ENCODE measurements around the gene CCL4. TPM values are rescaled to one million over a fixed set of nuclear protein-coding genes. Genes with fewer than 3 reads are reported as not detected.

CCL4 gene
- total RNA-seq, 2 experiments from 2014 or later = 0.09 TPM; not detected in 1

DNA sequence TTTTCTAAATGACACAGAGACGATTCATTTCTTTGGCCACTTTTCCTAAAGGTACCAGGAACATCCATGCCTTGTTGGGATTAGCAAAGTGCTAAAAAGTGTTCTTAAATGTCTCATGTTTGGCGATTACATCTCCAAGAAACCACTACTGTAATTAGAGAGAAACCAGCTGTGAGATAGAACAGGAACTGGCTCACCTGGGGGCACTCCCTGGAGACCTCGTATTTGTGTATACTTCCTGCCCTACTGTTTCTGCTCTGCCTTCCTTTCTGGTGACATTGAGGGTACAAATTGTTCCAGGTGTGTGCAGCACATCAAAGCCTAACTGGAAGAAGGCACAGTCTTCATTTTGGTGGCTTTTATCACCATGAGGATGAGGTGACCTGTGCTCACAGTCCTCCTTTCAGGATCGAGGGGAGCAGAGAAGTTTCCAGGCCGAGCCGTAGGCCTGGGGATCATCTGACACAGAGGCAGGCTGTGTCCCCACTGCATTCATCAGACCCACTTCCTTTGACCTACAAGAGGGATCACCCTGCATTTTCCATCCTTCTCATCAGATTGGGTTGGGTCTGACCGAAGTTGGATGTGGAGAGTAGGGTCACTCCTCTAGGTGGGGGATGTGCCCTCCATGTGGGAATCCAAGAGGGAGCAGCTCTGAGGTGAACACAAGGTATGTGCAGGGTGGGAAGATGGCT lies 23.7 kb downstream of the CCL4 start:
- Histone ChIP-seq H3K36me3 (ENCODE audit: insufficient read depth, low read length) (no peaks in the 10 kb centered on the region), H3K4me3 (ENCODE audit: low read depth, low read length, poor library complexity, severe bottlenecking) (no peak overlapping the region), H3K4me1 (ENCODE audit: insufficient read depth, low read length, poor library complexity, severe bottlenecking) (peaks cover 20% of the 10 kb centered on the region), H3K27ac (ENCODE audit: low read depth, low read length, poor library complexity, severe bottlenecking) (no peak overlapping the region), H3K79me2 (ENCODE audit: insufficient read depth, low read depth, low read length) (no peaks in the 10 kb centered on the region), H3K9me3 (ENCODE audit: low read length) (peaks cover 35% of the 10 kb centered on the region), H3K4me2 (ENCODE audit: low read length) (peak overlapping the region; percentile 48), H2AFZ (ENCODE audit: low read length) (no peak overlapping the region), H3K9me2 (ENCODE audit: insufficient read depth, low read length) (no peaks in the 10 kb centered on the region), H4K20me1 (ENCODE audit: insufficient read depth, low read length) (no peaks in the 10 kb centered on the region)
- ChIA-PET POLR2A (interaction anchor here (0.6 to 1.0 kb wide), 4 partner anchors 15 to 1757 kb away, joined by 3 to 4 read pairs (median 3); no protein-coding TSS in a partner anchor), CTCF (ENCODE audit: unreplicated experiment) (no interaction called here)
- TF ChIP-seq, protein P1, sequence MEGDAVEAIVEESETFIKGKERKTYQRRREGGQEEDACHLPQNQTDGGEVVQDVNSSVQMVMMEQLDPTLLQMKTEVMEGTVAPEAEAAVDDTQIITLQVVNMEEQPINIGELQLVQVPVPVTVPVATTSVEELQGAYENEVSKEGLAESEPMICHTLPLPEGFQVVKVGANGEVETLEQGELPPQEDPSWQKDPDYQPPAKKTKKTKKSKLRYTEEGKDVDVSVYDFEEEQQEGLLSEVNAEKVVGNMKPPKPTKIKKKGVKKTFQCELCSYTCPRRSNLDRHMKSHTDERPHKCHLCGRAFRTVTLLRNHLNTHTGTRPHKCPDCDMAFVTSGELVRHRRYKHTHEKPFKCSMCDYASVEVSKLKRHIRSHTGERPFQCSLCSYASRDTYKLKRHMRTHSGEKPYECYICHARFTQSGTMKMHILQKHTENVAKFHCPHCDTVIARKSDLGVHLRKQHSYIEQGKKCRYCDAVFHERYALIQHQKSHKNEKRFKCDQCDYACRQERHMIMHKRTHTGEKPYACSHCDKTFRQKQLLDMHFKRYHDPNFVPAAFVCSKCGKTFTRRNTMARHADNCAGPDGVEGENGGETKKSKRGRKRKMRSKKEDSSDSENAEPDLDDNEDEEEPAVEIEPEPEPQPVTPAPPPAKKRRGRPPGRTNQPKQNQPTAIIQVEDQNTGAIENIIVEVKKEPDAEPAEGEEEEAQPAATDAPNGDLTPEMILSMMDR (conservative IDR thresholded peaks at IDR 0.05; ENCODE audit: low read length) = no peak
- TF ChIP-seq EZH2phosphoT487 (IDR thresholded peaks at IDR 0.05; ENCODE audit: borderline replicate concordance, low read depth, low read length) = no peak
- BruUV-seq (replicated peaks) = no TSS peak
- peak; percentile 92 for DNase-seq (ENCODE audit: low spot score)
- intact Hi-C loops (cut with micrococcal nuclease; ENCODE audit: unreplicated experiment) = loop anchor here (1.0 kb wide), 1 partner anchor 37 kb away; the partner anchor contains the start of gene CCL3

DNA sequence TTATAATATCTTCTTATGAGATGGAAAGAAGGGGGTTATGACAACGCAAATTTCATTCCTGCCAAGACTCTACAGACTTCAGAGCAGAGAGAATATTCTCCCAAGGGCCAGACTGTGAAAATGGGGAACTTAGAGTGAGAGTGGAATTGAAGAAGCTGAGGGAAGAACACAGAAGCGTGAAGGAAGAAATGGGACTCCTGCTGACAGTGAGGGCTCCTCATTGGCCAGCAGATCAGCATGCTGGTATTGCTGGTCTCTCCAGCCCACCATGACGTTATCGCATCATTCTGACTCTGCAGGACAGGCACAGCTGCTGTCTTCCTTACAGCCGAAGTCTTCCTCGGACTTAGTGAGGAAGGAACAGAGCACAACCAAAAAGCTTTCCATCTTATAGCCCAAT lies 24.3 kb downstream of the CCL4 start:
- intact Hi-C loops (cut with micrococcal nuclease; ENCODE audit: unreplicated experiment) = loop anchor here (1.0 kb wide), 1 partner anchor 38 kb away; the partner anchor contains the start of gene CCL3
- BruUV-seq (replicated peaks) = no TSS peak
- H3K4me2 ChIP-seq (ENCODE audit: low read length) = peak overlapping the region; percentile 48
- no peak overlapping the region for H3K27ac ChIP-seq (ENCODE audit: low read depth, low read length, poor library complexity, severe bottlenecking)
- TF ChIP-seq EZH2phosphoT487 (IDR thresholded peaks at IDR 0.05; ENCODE audit: borderline replicate concordance, low read depth, low read length) = no peak
- TF ChIP-seq, protein P1 (conservative IDR thresholded peaks at IDR 0.05; ENCODE audit: low read length) = no peak
- DNase-seq (ENCODE audit: low spot score) = no peak
- H2AFZ ChIP-seq (ENCODE audit: low read length) = no peak overlapping the region
- peaks cover 35% of the 10 kb centered on the region for H3K9me3 ChIP-seq (ENCODE audit: low read length)
- ChIA-PET CTCF (ENCODE audit: unreplicated experiment) (no interaction called here), POLR2A (interaction anchor here (0.6 to 1.3 kb wide), 3 partner anchors 16 to 1118 kb away, joined by 3 to 4 read pairs (median 3); no protein-coding TSS in a partner anchor)
- no peaks in the 10 kb centered on the region for H3K9me2 ChIP-seq (ENCODE audit: insufficient read depth, low read length)
- H3K4me3 ChIP-seq (ENCODE audit: low read depth, low read length, poor library complexity, severe bottlenecking) = no peak overlapping the region
- H3K4me1 ChIP-seq (ENCODE audit: insufficient read depth, low read length, poor library complexity, severe bottlenecking) = peaks cover 20% of the 10 kb centered on the region
- no peaks in the 10 kb centered on the region for H3K36me3 ChIP-seq (ENCODE audit: insufficient read depth, low read length)
- no peaks in the 10 kb centered on the region for H4K20me1 ChIP-seq (ENCODE audit: insufficient read depth, low read length)
- H3K79me2 ChIP-seq (ENCODE audit: insufficient read depth, low read depth, low read length) = no peaks in the 10 kb centered on the region

DNA sequence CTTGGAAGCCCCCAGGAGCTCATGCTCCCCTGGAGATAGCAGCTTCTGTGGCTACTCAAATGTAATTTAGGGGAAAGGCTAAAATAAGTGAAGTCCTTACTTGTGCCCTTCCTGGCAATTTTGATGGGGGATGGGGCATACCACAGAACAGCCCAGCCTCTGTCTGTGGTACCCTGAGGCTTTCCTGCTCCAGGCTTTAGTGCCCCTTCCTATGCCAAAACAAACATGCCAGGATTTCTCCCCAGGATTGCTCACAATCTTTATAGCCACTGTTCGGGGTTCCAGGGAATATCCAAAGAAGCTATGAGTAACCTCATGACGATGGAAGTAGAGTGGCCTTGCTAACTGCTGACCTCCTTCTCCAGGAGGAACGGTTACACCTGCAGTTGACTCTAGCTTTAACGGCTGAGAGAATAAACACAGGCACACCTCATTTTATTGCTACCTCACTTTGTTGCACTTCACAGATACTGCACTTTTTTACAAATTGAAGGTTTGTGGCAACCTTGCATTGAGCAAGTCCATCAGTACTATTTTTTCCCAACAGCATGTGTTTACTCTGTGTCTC lies 24.9 kb downstream of the CCL4 start:
- no peak overlapping the region for H3K4me3 ChIP-seq (ENCODE audit: low read depth, low read length, poor library complexity, severe bottlenecking)
- no peaks in the 10 kb centered on the region for H3K9me2 ChIP-seq (ENCODE audit: insufficient read depth, low read length)
- H3K79me2 ChIP-seq (ENCODE audit: insufficient read depth, low read depth, low read length) = no peaks in the 10 kb centered on the region
- DNase-seq (ENCODE audit: low spot score) = no peak
- TF ChIP-seq, protein P1 (conservative IDR thresholded peaks at IDR 0.05; ENCODE audit: low read length) = no peak
- no peak for TF ChIP-seq EZH2phosphoT487 (IDR thresholded peaks at IDR 0.05; ENCODE audit: borderline replicate concordance, low read depth, low read length)
- CTCF ChIA-PET (ENCODE audit: unreplicated experiment) = no interaction called here
- peaks cover 20% of the 10 kb centered on the region for H3K4me1 ChIP-seq (ENCODE audit: insufficient read depth, low read length, poor library complexity, severe bottlenecking)
- H3K36me3 ChIP-seq (ENCODE audit: insufficient read depth, low read length) = no peaks in the 10 kb centered on the region
- H2AFZ ChIP-seq (ENCODE audit: low read length) = no peak overlapping the region
- intact Hi-C loops (cut with micrococcal nuclease; ENCODE audit: unreplicated experiment) = no loop called here
- no TSS peak for BruUV-seq (replicated peaks)
- POLR2A ChIA-PET = interaction anchor here (1.3 kb wide), 1 partner anchor 15 kb away, joined by 3 read pairs; no protein-coding TSS in a partner anchor
- peaks cover 35% of the 10 kb centered on the region for H3K9me3 ChIP-seq (ENCODE audit: low read length)
- no peaks in the 10 kb centered on the region for H4K20me1 ChIP-seq (ENCODE audit: insufficient read depth, low read length)
- no peak overlapping the region for H3K27ac ChIP-seq (ENCODE audit: low read depth, low read length, poor library complexity, severe bottlenecking)
- H3K4me2 ChIP-seq (ENCODE audit: low read length) = no peak overlapping the region
